Activated T-helper 2 cell treated with anti-CD3 and anti-CD28 coated beads, Interferon-gamma antibody, Interleukin-2, Interleukin-4, amounts not matched to agents 10 μg/mL and 5 μg/mL and 100 μg/mL, durations not matched to agents 14 hours and 24 hours and 36 hours (primary cell): ENCODE results near the gene CCDC87. TPM values are rescaled to one million over a fixed set of nuclear protein-coding genes. Genes with fewer than 3 reads are reported as not detected.
A peak's percentile ranks its signal among the peaks of the same experiment; 100 is the strongest.
"Not testable (repeated sequence)": the region's sequence is repeated elsewhere in the genome, so short reads cannot be mapped to it uniquely, and the experiment has no call there.

Experiments used
- DNase-seq: peaks from one replicate; pipeline ENCODE4 v3.0.0; 2021; ENCODE audit warnings: low spot score
- H3K27ac Mint-ChIP-seq: one replicate; pipeline ENCODE4 v1.8.0; 2021; ENCODE audit warnings: mixed read lengths
- H3K27me3 Mint-ChIP-seq: one replicate; pipeline ENCODE4 v1.8.0; 2021; ENCODE audit warnings: low read depth, mixed read lengths
- H3K36me3 Mint-ChIP-seq: one replicate; pipeline ENCODE4 v1.8.0; 2021; ENCODE audit warnings: low read depth, mixed read lengths
- H3K4me1 Mint-ChIP-seq: one replicate; pipeline ENCODE4 v1.8.0; 2021; ENCODE audit warnings: low read depth, mixed read lengths
- H3K4me3 Mint-ChIP-seq: one replicate; pipeline ENCODE4 v1.8.0; 2021; ENCODE audit warnings: low read depth, mild to moderate bottlenecking, moderate library complexity, mixed read lengths
- H3K9me3 Mint-ChIP-seq: one replicate; pipeline ENCODE4 v1.8.0; 2021; ENCODE audit warnings: mixed read lengths
- intact Hi-C: fragments of 100-400 bp; cut with micrococcal nuclease; formaldehyde crosslinking; loops from one replicate; pipeline ENCODE4 v1.15.1; 2023
- total RNA-seq: library from RNA; stranded (reverse); gene quantifications from 2 replicates; pipeline ENCODE4 v1.2.3, GENCODE V29; 2022

Gene CCDC87
- total RNA-seq, result 0.09 and 0.14 TPM in 2 replicates

- H3K27me3 Mint-ChIP-seq, result no peaks in the 10 kb centered on the region
- peak within 1 kb of the TSS; percentile 98 for H3K4me3 Mint-ChIP-seq
- intact Hi-C loops, result loop anchor here (1.0 to 2.0 kb wide), 2 partner anchors 24 to 46 kb away; partner anchors contain the start of genes RBM14 and RBM4
- no peaks in the 10 kb centered on the region for H3K36me3 Mint-ChIP-seq
- peaks cover 16% of the 10 kb centered on the region for H3K4me1 Mint-ChIP-seq
- DNase-seq, result peak; percentile 96
- H3K27ac Mint-ChIP-seq, result peak within 1 kb of the TSS; percentile 94
- H3K9me3 Mint-ChIP-seq, result no peaks in the 10 kb centered on the region
These were observed at the start of gene CCDC87, which contains the start of gene CCS for GRCh38 chr11:66592457-66593302. Gene CCDC87, minus strand, starts transcription at chr11:66593063. Its CDS starts 48 bp downstream, at chr11:66593015. Gene CCS, plus strand, starts transcription at chr11:66593185. Its CDS starts 77 bp downstream, at chr11:66593262.

GRCh38 chr11:66641834-66642233, 49.0 kb upstream of the CCDC87 start:
- intact Hi-C loops, result no loop called here
- Mint-ChIP-seq H3K9me3 (no peaks in the 10 kb centered on the region), H3K27ac (no peak overlapping the region), H3K4me3 (peak overlapping the region; percentile 61), H3K36me3 (peaks cover 98% of the 10 kb centered on the region), H3K4me1 (peaks cover 74% of the 10 kb centered on the region), H3K27me3 (no peaks in the 10 kb centered on the region)
- no peak for DNase-seq

- DNase-seq, H3K27me3 Mint-ChIP-seq, H3K9me3 Mint-ChIP-seq: not testable (repeated sequence)
- peaks cover 60% of the 10 kb centered on the region for H3K4me1 Mint-ChIP-seq
- H3K27ac Mint-ChIP-seq, result peak overlapping the region; percentile 93
- H3K4me3 Mint-ChIP-seq, result peak overlapping the region; percentile 97
- intact Hi-C loops, result loop anchor here (2.0 kb wide), 2 partner anchors 37 to 47 kb away; partner anchors contain the start of genes CCDC87, CCS and RBM4B
- H3K36me3 Mint-ChIP-seq, result peaks cover 88% of the 10 kb centered on the region
These were observed 47.0 kb upstream of the CCDC87 start for GRCh38 chr11:66639814-66640340.

GRCh38 chr11:66639066-66639813, 46.4 kb upstream of the CCDC87 start:
- Mint-ChIP-seq H3K27me3 (no peaks in the 10 kb centered on the region), H3K4me3 (peak overlapping the region; percentile 97), H3K4me1 (peaks cover 57% of the 10 kb centered on the region), H3K27ac (peak overlapping the region; percentile 93), H3K9me3 (no peaks in the 10 kb centered on the region), H3K36me3 (peaks cover 88% of the 10 kb centered on the region)
- DNase-seq, result peak; percentile 13
- intact Hi-C loops, result loop anchor here (2.0 kb wide), 2 partner anchors 38 to 46 kb away; partner anchors contain the start of genes CCDC87, CCS and RBM4B

- H3K9me3 Mint-ChIP-seq, result no peaks in the 10 kb centered on the region
- H3K4me3 Mint-ChIP-seq, result peak within 1 kb of the TSS; percentile 97
- H3K27me3 Mint-ChIP-seq, result no peaks in the 10 kb centered on the region
- DNase-seq, result peak; percentile 98
- H3K4me1 Mint-ChIP-seq, result peaks cover 53% of the 10 kb centered on the region
- intact Hi-C loops, result loop anchor here (1.0 to 2.0 kb wide), 3 partner anchors 22 to 46 kb away; partner anchors contain the start of genes CCDC87, CCS, RBM14 and RBM4B
- H3K36me3 Mint-ChIP-seq, result peaks cover 82% of the 10 kb centered on the region
- H3K27ac Mint-ChIP-seq, result peak within 1 kb of the TSS; percentile 93
These were observed 45.6 kb upstream of the CCDC87 start, which contains the start of gene RBM4 for GRCh38 chr11:66638177-66639065. Gene RBM4, plus strand, starts transcription at chr11:66638703. Its CDS starts 1,009 bp downstream, at chr11:66639712.

- intact Hi-C loops, result loop anchor here (1.0 to 2.0 kb wide), 3 partner anchors 21 to 45 kb away; partner anchors contain the start of genes CCDC87, CCS, RBM14 and RBM4B
- peak overlapping the region; percentile 97 for H3K4me3 Mint-ChIP-seq
- H3K9me3 Mint-ChIP-seq, result no peaks in the 10 kb centered on the region
- H3K4me1 Mint-ChIP-seq, result peaks cover 46% of the 10 kb centered on the region
- no peaks in the 10 kb centered on the region for H3K27me3 Mint-ChIP-seq
- H3K27ac Mint-ChIP-seq, result peak overlapping the region; percentile 93
- no peak for DNase-seq
- H3K36me3 Mint-ChIP-seq, result peaks cover 81% of the 10 kb centered on the region
These were observed 44.8 kb upstream of the CCDC87 start for GRCh38 chr11:66637557-66638176.

- Mint-ChIP-seq H3K36me3 (peaks cover 80% of the 10 kb centered on the region), H3K9me3 (no peaks in the 10 kb centered on the region), H3K27me3 (no peaks in the 10 kb centered on the region), H3K4me3 (no peak overlapping the region), H3K4me1 (peaks cover 36% of the 10 kb centered on the region), H3K27ac (peak overlapping the region; percentile 63)
- intact Hi-C loops, result no loop called here
- no peak for DNase-seq
These were observed 43.5 kb upstream of the CCDC87 start for GRCh38 chr11:66636411-66636810.

GRCh38 chr11:66632952-66633351, 40.1 kb upstream of the CCDC87 start:
- no peaks in the 10 kb centered on the region for H3K27me3 Mint-ChIP-seq
- H3K9me3 Mint-ChIP-seq, result no peaks in the 10 kb centered on the region
- peaks cover 30% of the 10 kb centered on the region for H3K4me1 Mint-ChIP-seq
- intact Hi-C loops, result no loop called here
- H3K27ac Mint-ChIP-seq, result no peak overlapping the region
- peaks cover 70% of the 10 kb centered on the region for H3K36me3 Mint-ChIP-seq
- no peak for DNase-seq
- no peak overlapping the region for H3K4me3 Mint-ChIP-seq

- intact Hi-C loops, result no loop called here
- no peaks in the 10 kb centered on the region for H3K9me3 Mint-ChIP-seq
- H3K4me1 Mint-ChIP-seq, result peaks cover 24% of the 10 kb centered on the region
These were observed 39.0 kb upstream of the CCDC87 start for GRCh38 chr11:66631883-66632282.

GRCh38 chr11:66629356-66629755, 36.5 kb upstream of the CCDC87 start:
- peaks cover 18% of the 10 kb centered on the region for H3K4me1 Mint-ChIP-seq
- H3K27ac Mint-ChIP-seq, result no peak overlapping the region
- intact Hi-C loops, result no loop called here
- no peak overlapping the region for H3K4me3 Mint-ChIP-seq
- DNase-seq, result no peak
- no peaks in the 10 kb centered on the region for H3K27me3 Mint-ChIP-seq
- H3K36me3 Mint-ChIP-seq, result peaks cover 79% of the 10 kb centered on the region
- H3K9me3 Mint-ChIP-seq, result no peaks in the 10 kb centered on the region

More at GRCh38 chr11:66631883-66632282, 39.0 kb upstream of the CCDC87 start:
- Mint-ChIP-seq H3K36me3 (peaks cover 70% of the 10 kb centered on the region), H3K27ac (no peak overlapping the region), H3K27me3 (no peaks in the 10 kb centered on the region), H3K4me3 (no peak overlapping the region)
- no peak for DNase-seq

GRCh38 chr11:66628061-66628603, 35.3 kb upstream of the CCDC87 start:
- no peaks in the 10 kb centered on the region for H3K27me3 Mint-ChIP-seq
- no peak overlapping the region for H3K4me3 Mint-ChIP-seq
- intact Hi-C loops, result no loop called here
- no peak overlapping the region for H3K27ac Mint-ChIP-seq
- H3K4me1 Mint-ChIP-seq, result peaks cover 25% of the 10 kb centered on the region
- DNase-seq, result no peak
- peaks cover 83% of the 10 kb centered on the region for H3K36me3 Mint-ChIP-seq
- no peaks in the 10 kb centered on the region for H3K9me3 Mint-ChIP-seq
